Fibroblast of villous mesenchyme (primary cell): ENCODE measurements around the gene MED13L. TPM values are rescaled to one million over a fixed set of nuclear protein-coding genes. Genes with fewer than 3 reads are reported as not detected.
"Not testable (repeated sequence)": the region's sequence is repeated elsewhere in the genome, so short reads cannot be mapped to it uniquely, and the experiment has no call there.

ENCODE experiments used
- DNase-seq: peaks from one replicate; pipeline ENCODE4 v3.0.0-alpha.2; 2010; ENCODE audit warnings: low read depth
- H3K4me3 ChIP-seq: 2 replicates; pipeline ENCODE4 v1.5.1; 2011; ENCODE audit warnings: low read depth, mild to moderate bottlenecking, low read length
- CTCF ChIP-seq: IDR thresholded peaks from 2 replicates; pipeline ENCODE4 v1.5.1; 2012; ENCODE audit warnings: low read depth, mild to moderate bottlenecking, low read length; ENCODE audit not compliant: insufficient read depth
- total RNA-seq: library from RNA; depleted of rRNA; stranded (reverse); fragments of >200 nt; gene quantifications from 2 replicates; pipeline ENCODE4 v1.2.3, GENCODE V29; 2012

The MED13L gene
- total RNA-seq, 1 donor, result 189 TPM

GRCh38 chr12:116133149-116133548 lies 144.3 kb downstream of the MED13L start:
- H3K4me3 ChIP-seq, result no peak overlapping the region
- TF ChIP-seq CTCF, result no peak
- peak; percentile 56 for DNase-seq

- DNase-seq, H3K4me3 ChIP-seq: not testable (repeated sequence)
Observed at GRCh38 chr12:116131987-116132386, 145.5 kb downstream of the MED13L start.

- no peak overlapping the region for H3K4me3 ChIP-seq
- TF ChIP-seq CTCF, result no peak
- no peak for DNase-seq
Observed at GRCh38 chr12:116131176-116131575, 146.3 kb downstream of the MED13L start.

- DNase-seq, result peak; percentile 31
- no peak overlapping the region for H3K4me3 ChIP-seq
- no peak for TF ChIP-seq CTCF
Observed at GRCh38 chr12:116130431-116130830, 147.1 kb downstream of the MED13L start.

GRCh38 chr12:116128779-116129178 lies 148.7 kb downstream of the MED13L start:
- TF ChIP-seq CTCF, result no peak
- DNase-seq, result no peak

GRCh38 chr12:116127859-116128258 lies 149.6 kb downstream of the MED13L start:
- H3K4me3 ChIP-seq, result no peak overlapping the region
- no peak for TF ChIP-seq CTCF
- no peak for DNase-seq

More at GRCh38 chr12:116128779-116129178, 148.7 kb downstream of the MED13L start:
- no peak overlapping the region for H3K4me3 ChIP-seq

- TF ChIP-seq CTCF, result no peak
- peak; percentile 89 for DNase-seq
- H3K4me3 ChIP-seq, result no peak overlapping the region
Observed at GRCh38 chr12:116126610-116127009, 150.9 kb downstream of the MED13L start.
